ENCODE results near the gene ZNF446. TPM values are rescaled to one million over a fixed set of nuclear protein-coding genes. Genes with fewer than 3 reads are reported as not detected.

Gene ZNF446
- polyA plus RNA-seq, 3 donors = 2.0 to 6.2 (median 2.2) TPM

DNA sequence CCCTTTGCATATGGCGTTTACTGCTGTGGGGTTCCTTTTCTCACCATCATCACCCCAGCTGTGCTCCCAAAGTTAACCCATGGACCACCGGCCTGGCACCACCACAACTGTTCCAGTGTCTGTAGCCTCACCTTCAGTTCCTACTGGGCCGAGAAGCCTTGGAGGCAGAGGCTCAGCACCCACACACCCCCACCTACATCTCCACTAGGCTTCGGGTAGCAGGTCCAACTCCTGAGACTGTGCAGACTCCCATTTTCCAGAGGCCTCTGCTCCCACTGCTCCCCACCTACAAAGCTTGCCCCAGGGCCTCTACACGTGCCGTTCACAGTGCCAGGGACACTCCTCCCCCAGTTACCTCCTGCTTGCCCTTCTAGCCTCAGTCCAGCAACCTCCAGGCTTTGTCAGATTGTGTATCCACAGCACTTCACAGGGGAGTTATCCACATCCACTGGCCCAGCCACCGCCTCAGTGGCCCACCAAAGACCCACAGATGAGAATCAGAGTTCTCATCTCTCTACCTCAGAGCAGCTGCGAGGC, 21.6 kb downstream of the ZNF446 start:
- Histone ChIP-seq H3K9me3 (replicated peaks in 1 of 2; ENCODE audit: control insufficient read depth in 1 of 2, insufficient read depth in 1 of 2, low read length in 2 of 2) (peaks cover 4 to 22% of the 10 kb centered on the region in 2 donors), H3K27ac (ENCODE audit: low read depth in 1 of 2, low read length in 2 of 2) (no peak overlapping the region), H2AFZ (ENCODE audit: insufficient read depth, low read depth, low read length, poor library complexity, severe bottlenecking) (peak overlapping the region; percentile 78), H3K4me3 (replicated peaks in 1 of 3; ENCODE audit: low read depth in 2 of 3, low read length in 3 of 3) (no peak overlapping the region), H3K4me2 (replicated peaks; ENCODE audit: extremely low read depth, low read length, poor library complexity, severe bottlenecking) (no peak overlapping the region), H3K79me2 (ENCODE audit: insufficient read depth, low read length) (no peaks in the 10 kb centered on the region), H3K36me3 (replicated peaks in 1 of 2; ENCODE audit: control insufficient read depth in 1 of 2, insufficient read depth in 2 of 2, low read length in 2 of 2) (no peaks in the 10 kb centered on the region), H4K20me1 (ENCODE audit: insufficient read depth, low read length) (no peaks in the 10 kb centered on the region), H3K4me1 (ENCODE audit: control insufficient read depth in 1 of 2, insufficient read depth in 2 of 2, low read length in 2 of 2) (peaks cover 13 to 16% of the 10 kb centered on the region in 2 donors), H3K27me3 (ENCODE audit: control insufficient read depth in 2 of 2, insufficient read depth in 2 of 2, low read length in 2 of 2) (no peaks in the 10 kb centered on the region), H3K9ac (ENCODE audit: insufficient read depth, low read length, poor library complexity, severe bottlenecking) (no peak overlapping the region)
- no peak for DNase-seq
- peaks cover 14% of the 10 kb centered on the region for H3K4me1 Mint-ChIP-seq
- TF ChIP-seq, protein P1, sequence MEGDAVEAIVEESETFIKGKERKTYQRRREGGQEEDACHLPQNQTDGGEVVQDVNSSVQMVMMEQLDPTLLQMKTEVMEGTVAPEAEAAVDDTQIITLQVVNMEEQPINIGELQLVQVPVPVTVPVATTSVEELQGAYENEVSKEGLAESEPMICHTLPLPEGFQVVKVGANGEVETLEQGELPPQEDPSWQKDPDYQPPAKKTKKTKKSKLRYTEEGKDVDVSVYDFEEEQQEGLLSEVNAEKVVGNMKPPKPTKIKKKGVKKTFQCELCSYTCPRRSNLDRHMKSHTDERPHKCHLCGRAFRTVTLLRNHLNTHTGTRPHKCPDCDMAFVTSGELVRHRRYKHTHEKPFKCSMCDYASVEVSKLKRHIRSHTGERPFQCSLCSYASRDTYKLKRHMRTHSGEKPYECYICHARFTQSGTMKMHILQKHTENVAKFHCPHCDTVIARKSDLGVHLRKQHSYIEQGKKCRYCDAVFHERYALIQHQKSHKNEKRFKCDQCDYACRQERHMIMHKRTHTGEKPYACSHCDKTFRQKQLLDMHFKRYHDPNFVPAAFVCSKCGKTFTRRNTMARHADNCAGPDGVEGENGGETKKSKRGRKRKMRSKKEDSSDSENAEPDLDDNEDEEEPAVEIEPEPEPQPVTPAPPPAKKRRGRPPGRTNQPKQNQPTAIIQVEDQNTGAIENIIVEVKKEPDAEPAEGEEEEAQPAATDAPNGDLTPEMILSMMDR (IDR thresholded peaks at IDR 0.05) = no peak
- peaks cover 14 to 27% (median 18%) of the 10 kb centered on the region in 7 donors for H3K9me3 Mint-ChIP-seq
- no peak overlapping the region for H3K4me3 Mint-ChIP-seq
- H3K27ac Mint-ChIP-seq = no peak overlapping the region
- H3K36me3 Mint-ChIP-seq = peaks cover 0 to 6% of the 10 kb centered on the region in 2 donors
- H3K27me3 Mint-ChIP-seq (ENCODE audit: low read depth in 3 of 3) = peaks cover 3 to 6% (median 5%) of the 10 kb centered on the region in 3 donors
- 97% methylated on average over 6 of the region's 8 CpGs for WGBS (ENCODE audit: insufficient coverage)
- intact Hi-C loops (cut with micrococcal nuclease) = no loop called here

DNA sequence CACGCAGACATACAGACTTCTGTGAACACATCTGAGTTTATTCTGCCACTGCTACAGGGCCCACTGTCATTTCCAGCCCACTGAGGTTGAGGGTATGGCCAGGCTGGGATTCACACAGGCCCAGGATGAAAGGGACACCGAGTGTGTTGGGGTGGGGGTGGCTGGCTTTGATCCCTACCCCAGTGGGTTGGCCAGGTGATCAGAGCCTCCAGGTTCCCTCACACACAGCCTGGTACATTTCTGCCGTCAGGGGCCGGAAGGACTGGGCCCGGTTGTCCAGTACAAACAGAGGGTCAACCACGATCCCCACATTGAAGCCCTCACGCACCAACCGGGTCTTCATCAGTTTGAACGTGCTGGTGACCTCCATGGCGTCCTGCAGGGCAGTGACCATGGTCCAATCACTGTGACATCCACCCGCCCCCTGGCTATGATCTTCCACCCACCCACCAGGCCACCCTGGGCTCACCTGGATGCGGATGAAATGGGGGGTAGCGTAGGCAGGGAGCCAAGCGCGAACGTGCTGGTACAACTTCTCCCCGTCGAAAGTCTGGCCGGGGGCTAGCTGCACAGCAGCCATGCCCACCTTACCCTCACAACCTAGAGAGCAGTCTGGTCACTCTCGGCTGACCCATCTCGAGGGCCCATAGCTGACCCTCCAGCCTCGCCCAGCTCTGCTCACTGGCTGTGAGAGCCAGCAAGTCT, 22.3 kb downstream of the ZNF446 start:
- Histone ChIP-seq H3K4me1 (ENCODE audit: control insufficient read depth in 1 of 2, insufficient read depth in 2 of 2, low read length in 2 of 2) (peaks cover 13 to 16% of the 10 kb centered on the region in 2 donors), H3K9me3 (replicated peaks in 1 of 2; ENCODE audit: control insufficient read depth in 1 of 2, insufficient read depth in 1 of 2, low read length in 2 of 2) (peaks cover 4 to 22% of the 10 kb centered on the region in 2 donors), H3K79me2 (ENCODE audit: insufficient read depth, low read length) (no peaks in the 10 kb centered on the region), H3K36me3 (replicated peaks in 1 of 2; ENCODE audit: control insufficient read depth in 1 of 2, insufficient read depth in 2 of 2, low read length in 2 of 2) (no peaks in the 10 kb centered on the region), H3K4me3 (replicated peaks in 1 of 3; ENCODE audit: low read depth in 2 of 3, low read length in 3 of 3) (peak overlapping the region in 2 of 3 experiments; percentile 16 to 75), H3K27me3 (ENCODE audit: control insufficient read depth in 2 of 2, insufficient read depth in 2 of 2, low read length in 2 of 2) (no peaks in the 10 kb centered on the region), H2AFZ (ENCODE audit: insufficient read depth, low read depth, low read length, poor library complexity, severe bottlenecking) (peak overlapping the region; percentile 78), H3K9ac (ENCODE audit: insufficient read depth, low read length, poor library complexity, severe bottlenecking) (no peak overlapping the region), H3K27ac (ENCODE audit: low read depth in 1 of 2, low read length in 2 of 2) (no peak overlapping the region), H3K4me2 (replicated peaks; ENCODE audit: extremely low read depth, low read length, poor library complexity, severe bottlenecking) (peak overlapping the region; percentile 79), H4K20me1 (ENCODE audit: insufficient read depth, low read length) (no peaks in the 10 kb centered on the region)
- Mint-ChIP-seq H3K9me3 (peaks cover 14 to 28% (median 20%) of the 10 kb centered on the region in 7 donors), H3K4me1 (peaks cover 14% of the 10 kb centered on the region), H3K27me3 (ENCODE audit: low read depth in 3 of 3) (peaks cover 4 to 9% (median 7%) of the 10 kb centered on the region in 3 donors), H3K36me3 (peaks cover 0 to 6% of the 10 kb centered on the region in 2 donors), H3K4me3 (peak overlapping the region; percentile 82 to 90), H3K27ac (peak overlapping the region in 2 of 7 donors; percentile 88 to 93)
- TF ChIP-seq, protein P1 (IDR thresholded peaks at IDR 0.05) = no peak
- no peak for DNase-seq
- 60% methylated on average over 20 of the region's 22 CpGs for WGBS (ENCODE audit: insufficient coverage)
- intact Hi-C loops (cut with micrococcal nuclease) = loop anchor here in 1 of 2 donors (1.0 kb wide), 1 partner anchor 31 kb away; the partner anchor contains the start of gene ZNF324

Measured in CD14-positive monocyte (primary cell).